ENCODE results near the gene PKD1L1.

DNA sequence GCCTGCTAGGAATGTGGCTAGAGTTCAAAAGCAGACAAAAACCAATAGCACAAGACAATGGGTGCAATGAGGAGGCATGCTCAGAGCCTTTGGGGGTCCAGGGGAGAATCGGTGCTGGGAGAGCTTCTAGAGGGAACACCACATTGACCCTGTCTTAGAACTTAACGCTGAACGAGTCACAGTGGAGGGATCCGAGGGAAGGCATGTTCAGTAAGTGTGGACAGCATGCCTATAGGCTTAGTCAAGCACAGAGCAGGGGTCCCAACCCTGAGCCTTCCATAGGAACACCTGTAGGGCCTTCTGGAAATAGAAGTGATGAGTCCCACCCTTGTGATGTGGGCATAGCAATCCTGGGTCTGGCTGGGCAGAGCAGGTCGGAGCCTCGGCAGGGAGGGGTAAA, 148.7 kb downstream of the PKD1L1 start:
- TF ChIP-seq CTCF (conservative IDR thresholded peaks at IDR 0.05; ENCODE audit: low read depth, low read length) (no peak), EZH2 (IDR thresholded peaks at IDR 0.05; ENCODE audit: borderline replicate concordance, low read depth, low read length, poor library complexity, severe bottlenecking) (no peak)
